Activated naive CD8-positive, alpha-beta T cell treated with anti-CD3 and anti-CD28 coated beads, Interleukin-2, amount 50 U/mL, for 16 hours (primary cell): Measurements from ENCODE around the gene ETS1.

Source experiments
- DNase-seq: peaks from one replicate; pipeline ENCODE4 v3.0.0-alpha.2; 2020; ENCODE audit warnings: low read depth, low spot score

The ETS1 gene

GRCh38 chr11:128594226-128594625 lies 6.9 kb upstream of the ETS1 start:
- no peak for DNase-seq

GRCh38 chr11:128593281-128593680 lies 5.9 kb upstream of the ETS1 start:
- no peak for DNase-seq

- no peak for DNase-seq
Measured at GRCh38 chr11:128592454-128592853, 5.1 kb upstream of the ETS1 start.

GRCh38 chr11:128590587-128590986 lies 3.2 kb upstream of the ETS1 start:
- no peak for DNase-seq

GRCh38 chr11:128589998-128590397 lies 2.6 kb upstream of the ETS1 start:
- DNase-seq, result no peak

- no peak for DNase-seq
Measured at GRCh38 chr11:128588093-128588492, 735 bp upstream of the ETS1 start.

GRCh38 chr11:128586689-128587088 lies 669 bp downstream of the ETS1 start:
- DNase-seq, result no peak

- DNase-seq, result no peak
Measured at GRCh38 chr11:128585498-128586238, 1.7 kb downstream of the ETS1 start.

- DNase-seq, result no peak
Measured at GRCh38 chr11:128584253-128584652, 3.1 kb downstream of the ETS1 start.

- no peak for DNase-seq
Measured at GRCh38 chr11:128582496-128583366, 4.6 kb downstream of the ETS1 start.

GRCh38 chr11:128581561-128582272 lies 5.6 kb downstream of the ETS1 start:
- DNase-seq, result no peak

- no peak for DNase-seq
Measured at GRCh38 chr11:128580612-128581011, 6.7 kb downstream of the ETS1 start.

- no peak for DNase-seq
Measured at GRCh38 chr11:128579798-128580504, 7.4 kb downstream of the ETS1 start.

- no peak for DNase-seq
Measured at GRCh38 chr11:128576555-128576954, 10.8 kb downstream of the ETS1 start.

GRCh38 chr11:128575961-128576350 lies 11.4 kb downstream of the ETS1 start:
- DNase-seq, result no peak

- no peak for DNase-seq
Measured at GRCh38 chr11:128575174-128575960, 12.0 kb downstream of the ETS1 start.

GRCh38 chr11:128574576-128575011 lies 12.8 kb downstream of the ETS1 start:
- no peak for DNase-seq

- DNase-seq, result no peak
Measured at GRCh38 chr11:128573638-128574037, 13.7 kb downstream of the ETS1 start.

- no peak for DNase-seq
Measured at GRCh38 chr11:128572965-128573364, 14.4 kb downstream of the ETS1 start.

- no peak for DNase-seq
Measured at GRCh38 chr11:128570632-128571031, 16.7 kb downstream of the ETS1 start.

- DNase-seq, result no peak
Measured at GRCh38 chr11:128569291-128569690, 18.1 kb downstream of the ETS1 start.
